ENCODE measurements around the gene ZP2.
"Not testable (repeated sequence)": the region's sequence is repeated elsewhere in the genome, so short reads cannot be mapped to it uniquely, and the experiment has no call there.

ZP2 gene

GRCh38 chr16:21211486-21211885 is at the start of gene ZP2:
TSS of gene ZP2 (minus strand) at chr16:21211574. CDS start at chr16:21211547, 27 bp downstream.
- DNase-seq: no peak

DNA sequence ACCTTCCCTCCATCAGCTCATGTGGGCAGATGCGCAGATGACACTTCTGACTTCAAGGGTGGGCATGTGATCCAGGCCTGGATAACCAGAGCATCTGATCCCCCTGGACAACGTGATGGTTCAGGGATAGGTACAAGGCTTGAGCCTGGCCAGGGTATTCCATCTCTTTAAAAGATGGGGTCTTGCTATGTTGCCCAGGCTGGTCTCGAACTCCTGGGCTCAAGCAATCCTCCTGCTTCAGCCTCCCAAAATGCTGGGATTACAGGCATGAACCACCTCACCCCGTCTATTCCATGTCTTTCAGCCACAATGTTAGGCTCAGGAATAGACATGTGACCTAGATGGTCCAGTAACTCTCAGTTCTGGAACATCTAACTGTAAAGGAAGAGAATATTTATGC is 45.9 kb upstream of the ZP2 start:
- no peak for DNase-seq

DNA sequence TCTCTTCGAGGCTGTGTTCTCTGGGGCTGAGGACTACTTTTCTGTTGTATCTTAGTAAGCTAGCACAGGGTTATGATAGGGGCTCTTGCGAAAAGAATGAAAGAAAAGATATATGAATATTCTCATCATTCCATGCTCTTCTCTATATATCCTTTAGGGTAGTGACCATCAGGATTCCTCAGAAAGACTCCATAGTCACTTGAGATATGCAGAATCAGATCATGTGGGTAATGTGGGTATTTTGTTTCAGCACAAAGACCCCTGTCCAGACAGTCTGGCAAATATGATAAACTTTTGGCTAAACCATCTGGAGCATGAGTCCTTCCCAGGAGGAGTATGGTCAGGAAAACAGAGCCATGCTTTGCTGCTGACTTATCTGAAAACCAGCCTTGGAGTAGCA is 45.3 kb upstream of the ZP2 start:
- DNase-seq: no peak

GRCh38 chr16:21253470-21253869 is 42.1 kb upstream of the ZP2 start:
- no peak for DNase-seq

DNA sequence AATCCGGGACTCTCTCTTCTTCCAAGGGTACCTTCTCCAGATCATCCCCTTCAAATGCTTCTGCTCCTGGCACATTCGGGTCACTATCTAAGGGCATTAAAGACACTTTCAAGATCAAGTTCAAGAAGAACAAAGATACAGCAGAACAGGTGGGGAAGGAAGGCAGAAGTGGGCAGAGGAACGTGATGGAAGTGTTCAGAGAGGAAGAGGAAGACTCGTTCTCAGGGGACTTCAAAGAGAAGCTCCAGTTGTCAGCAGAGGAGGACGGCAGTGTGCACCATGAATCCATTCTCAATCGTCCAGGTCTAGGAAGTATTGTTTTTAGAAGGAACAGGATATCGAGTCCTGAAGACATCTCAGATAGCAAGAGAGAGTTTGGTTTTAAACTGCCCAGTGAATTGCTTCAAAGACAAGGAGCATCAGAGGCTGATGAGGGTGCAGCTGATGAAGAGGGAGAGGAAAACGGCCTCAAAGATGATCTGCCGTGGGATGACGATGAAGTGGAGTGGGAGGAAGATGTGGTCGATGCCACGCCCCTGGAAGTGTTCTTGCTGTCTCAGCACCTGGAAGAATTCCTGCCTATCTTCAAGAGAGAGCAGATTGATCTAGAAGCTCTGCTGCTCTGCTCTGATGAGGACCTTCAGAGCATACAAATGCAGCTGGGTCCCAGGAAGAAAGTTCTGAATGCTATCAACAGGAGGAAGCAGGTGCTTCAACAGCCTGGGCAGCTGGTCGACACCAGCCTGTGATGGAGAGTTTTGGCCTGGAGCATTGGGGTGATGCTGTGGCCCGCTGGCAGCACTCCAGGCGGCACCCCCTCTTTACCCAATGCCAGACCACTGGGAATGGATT is 38.9 kb upstream of the ZP2 start:
- no peak for DNase-seq

GRCh38 chr16:21248179-21248578 is 36.8 kb upstream of the ZP2 start:
- not testable (repeated sequence) for DNase-seq

GRCh38 chr16:21244518-21245215 is 33.3 kb upstream of the ZP2 start:
- no peak for DNase-seq

DNA sequence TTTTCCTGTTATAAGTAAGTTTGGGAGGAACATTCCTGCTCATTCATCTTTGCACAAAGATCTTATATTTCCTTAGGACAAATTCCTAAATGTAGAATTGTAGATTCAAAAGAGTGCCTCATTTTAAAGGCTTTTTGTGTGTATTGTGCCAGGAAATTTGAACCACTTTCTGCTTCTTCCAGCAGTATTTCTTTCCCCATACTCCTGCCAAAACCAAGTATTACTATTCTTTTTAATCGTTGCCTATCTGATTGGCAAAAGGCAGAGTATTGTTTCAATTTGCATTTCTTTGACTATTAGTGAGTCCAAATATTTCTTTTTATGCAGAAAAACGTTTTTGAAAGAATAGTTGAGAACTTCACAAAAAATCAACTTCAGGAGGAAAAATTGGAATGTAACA is 31.4 kb upstream of the ZP2 start:
- no peak for DNase-seq

- no peak for DNase-seq
Observed at GRCh38 chr16:21239646-21240045, 28.3 kb upstream of the ZP2 start.

- no peak for DNase-seq
Observed at GRCh38 chr16:21236831-21237230, 25.5 kb upstream of the ZP2 start.

DNA sequence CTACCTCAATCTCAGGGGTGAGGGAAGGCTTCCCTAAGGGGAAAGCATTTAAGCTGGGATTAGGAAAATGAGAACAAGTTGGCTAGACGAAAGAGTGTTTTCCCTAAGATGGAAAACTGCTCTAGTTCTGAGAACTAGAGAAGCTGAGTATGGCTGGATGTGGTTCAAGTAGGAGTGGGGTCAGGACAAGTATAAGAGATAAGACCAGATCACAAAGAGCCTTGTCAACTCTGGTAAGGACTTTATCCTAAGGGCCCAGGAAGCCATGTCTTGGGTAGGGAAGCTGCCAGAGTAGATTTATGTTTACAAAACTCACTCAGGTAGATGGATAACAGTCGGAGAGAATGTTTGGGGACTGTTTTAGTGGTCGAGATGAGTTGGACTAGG is 23.8 kb upstream of the ZP2 start:
- DNase-seq: no peak

GRCh38 chr16:21233521-21234150 is 22.3 kb upstream of the ZP2 start, which contains the start of gene ANKS4B:
TSS of gene ANKS4B (plus strand) at chr16:21233699. CDS start at chr16:21233738, 39 bp downstream.
- DNase-seq: no peak

DNA sequence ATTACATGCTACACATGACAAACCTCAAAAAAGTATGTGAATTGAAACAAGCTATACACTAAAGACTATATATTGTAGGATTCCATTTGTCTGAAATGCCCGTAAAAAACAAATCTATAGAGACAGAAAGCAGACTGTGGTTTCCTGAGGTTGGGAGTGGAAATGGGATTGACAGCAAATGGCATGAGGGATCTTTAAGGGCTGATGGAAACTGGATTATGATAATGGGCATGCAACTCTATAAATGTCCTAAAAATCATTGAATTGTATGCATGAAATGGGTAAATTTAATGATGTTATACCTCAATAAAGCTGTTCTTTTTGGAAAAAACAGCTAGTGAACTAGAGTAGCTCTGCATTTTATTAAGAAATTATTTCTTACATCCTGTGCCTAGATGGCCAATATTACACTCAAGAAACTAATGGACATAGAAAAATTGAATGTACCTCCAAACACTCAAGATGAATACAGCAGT is 21.7 kb upstream of the ZP2 start:
- no peak for DNase-seq

GRCh38 chr16:21228361-21228872 is 17.0 kb upstream of the ZP2 start:
- no peak for DNase-seq

DNA sequence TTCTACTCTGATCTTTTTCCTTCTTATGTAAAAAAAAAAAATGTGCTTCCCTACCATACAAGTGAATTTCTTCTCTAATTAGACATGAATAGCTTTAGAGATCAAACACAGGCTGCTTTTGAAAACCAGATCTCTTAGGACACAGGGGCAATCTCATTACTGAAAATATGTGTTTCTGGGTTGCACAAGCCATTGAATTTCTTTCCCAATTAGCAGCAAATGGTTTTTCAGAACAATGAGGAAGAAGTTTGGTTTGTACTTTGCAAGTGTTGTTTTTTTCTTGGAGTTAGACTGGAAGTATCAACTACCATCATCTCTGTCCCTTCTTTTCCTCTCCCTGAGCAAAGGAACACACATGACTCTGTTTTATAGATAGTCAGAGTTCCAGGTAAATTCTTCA is 16.5 kb upstream of the ZP2 start:
- no peak for DNase-seq

DNA sequence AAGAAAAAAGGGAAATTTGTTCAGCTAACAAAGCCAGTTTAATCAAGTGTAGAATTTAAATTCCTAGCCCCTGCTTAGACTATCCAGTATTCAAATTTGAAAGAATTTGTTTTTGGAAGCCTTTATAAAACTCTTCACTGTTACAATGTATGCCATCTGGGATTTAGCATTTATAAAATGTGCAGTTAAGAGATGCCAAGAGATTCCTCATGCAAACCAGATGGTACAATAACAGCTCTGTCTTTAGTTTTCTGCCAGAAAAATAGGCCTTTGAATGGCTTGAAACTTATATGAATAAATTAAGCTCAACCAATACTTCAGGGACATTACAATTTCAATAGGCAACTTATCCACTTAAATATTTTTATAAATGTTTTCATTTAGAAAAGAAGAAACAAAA is 15.4 kb upstream of the ZP2 start:
- no peak for DNase-seq

- no peak for DNase-seq
Observed at GRCh38 chr16:21224800-21225199, 13.4 kb upstream of the ZP2 start.

DNA sequence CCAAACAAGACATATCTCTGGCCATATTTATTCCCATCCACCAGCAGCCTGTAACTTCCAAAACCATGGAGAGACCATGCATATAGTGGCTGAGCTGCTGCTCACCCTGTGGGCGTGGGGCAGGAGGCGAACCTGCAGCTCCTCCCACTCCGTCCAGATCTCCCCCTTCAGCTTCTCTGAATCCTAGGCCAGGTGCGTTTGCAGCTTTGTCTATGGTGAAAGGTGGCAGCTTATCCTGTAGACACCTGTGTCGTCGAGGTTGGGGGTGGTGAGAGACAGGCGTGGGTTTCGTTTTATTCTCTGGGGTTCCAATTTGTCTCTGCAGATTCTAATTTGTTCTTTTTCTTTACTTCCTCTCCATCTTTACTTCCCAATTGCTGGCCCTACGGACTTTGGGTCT is 12.4 kb upstream of the ZP2 start:
- DNase-seq: no peak

GRCh38 chr16:21222495-21223337 is 11.3 kb upstream of the ZP2 start:
- DNase-seq: no peak

DNA sequence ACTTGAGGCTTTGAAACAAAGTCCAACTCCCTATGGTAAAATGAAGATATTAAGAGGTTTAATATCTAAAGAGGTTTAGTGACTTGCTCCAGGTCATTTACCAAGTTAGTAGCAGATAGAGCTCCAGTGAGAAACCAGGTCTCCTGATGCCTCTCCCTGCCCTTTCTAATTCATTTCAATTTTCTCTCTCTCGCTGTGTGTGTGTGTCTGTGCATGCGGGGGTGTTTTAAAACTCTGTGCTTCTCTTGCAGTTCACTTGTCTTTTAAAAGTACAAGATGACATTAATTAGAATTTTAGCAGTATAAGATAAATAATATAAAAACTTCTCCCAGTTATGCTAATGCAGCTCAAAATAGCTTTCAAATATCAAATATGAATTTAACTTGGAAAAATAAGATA is 8.2 kb upstream of the ZP2 start:
- no peak for DNase-seq

GRCh38 chr16:21218153-21218552 is 6.8 kb upstream of the ZP2 start:
- DNase-seq: no peak

- no peak for DNase-seq
Observed at GRCh38 chr16:21217121-21217520, 5.7 kb upstream of the ZP2 start.

- no peak for DNase-seq
Observed at GRCh38 chr16:21214086-21214485, 2.7 kb upstream of the ZP2 start.
